IMR-90 (cell line): ENCODE results near the gene OCEL1. TPM values are rescaled to one million over a fixed set of nuclear protein-coding genes. Genes with fewer than 3 reads are reported as not detected.
A peak's percentile ranks its signal among the peaks of the same experiment; 100 is the strongest.

Experiments
- ATAC-seq: fragments of 200-7000 bp; cut with Tn5 transposase; 2 replicates; pipeline ENCODE4 v1.9.1; 2020; ENCODE audit warnings: low read depth, mild to moderate bottlenecking, moderate library complexity
- BruUV-seq: library from RNA; stranded (reverse); fragments of 400-500 nt; replicated peaks from 2 replicates; lab custom pipeline; 2021; lab: Mats Ljungman, UMichigan
- CTCF ChIA-PET: fragments of 300-600 bp; formaldehyde crosslinking; extraction: SDS; loops from one replicate; lab custom pipeline; 2021; ENCODE audit warnings: antibody characterized with exemption; lab: Yijun Ruan, JAX
- POLR2A ChIA-PET: fragments of 300-600 bp; sonication (Branson Sonifier 250); formaldehyde crosslinking; loops from one replicate; lab custom pipeline; 2022; ENCODE audit warnings: antibody characterized with exemption; ENCODE audit not compliant: unreplicated experiment; lab: Charles Lee
- DNase-seq: peaks from one replicate; pipeline ENCODE4 v3.0.0; 2013
- H2AFZ ChIP-seq: replicated peaks from 2 replicates; pipeline ENCODE3; 2013; ENCODE audit warnings: low read length, mild to moderate bottlenecking; ENCODE audit not compliant: poor library complexity
- H2AK5ac ChIP-seq: 2 replicates; pipeline ENCODE4 v1.6.1; 2013; ENCODE audit warnings: low read depth, low read length, inconsistent platforms
- H2AK9ac ChIP-seq: replicated peaks from 2 replicates; pipeline ENCODE3; 2013; ENCODE audit warnings: mild to moderate bottlenecking, low read depth, low read length, moderate library complexity; ENCODE audit not compliant: poor library complexity
- H2BK120ac ChIP-seq: 2 replicates; pipeline ENCODE4 v1.6.1; 2013; ENCODE audit warnings: low read depth, low read length, inconsistent platforms
- H2BK15ac ChIP-seq: 3 replicates; pipeline ENCODE4 v1.6.1; 2013; ENCODE audit warnings: low read depth, low read length, inconsistent platforms
- H2BK20ac ChIP-seq: 2 replicates; pipeline ENCODE4 v1.6.1; 2013; ENCODE audit warnings: low read depth, mild to moderate bottlenecking, inconsistent platforms, low read length, moderate library complexity
- H2BK5ac ChIP-seq: 2 replicates; pipeline ENCODE4 v1.6.1; 2013; ENCODE audit warnings: mild to moderate bottlenecking, low read depth, low read length, inconsistent platforms; ENCODE audit not compliant: poor library complexity, severe bottlenecking
- H3K14ac ChIP-seq: replicated peaks from 2 replicates; pipeline ENCODE4 v1.6.1; 2013; ENCODE audit warnings: low read depth, low read length, inconsistent platforms
- H3K18ac ChIP-seq: 2 replicates; pipeline ENCODE4 v1.6.1; 2013; ENCODE audit warnings: low read depth, low read length, control low read depth
- H3K23ac ChIP-seq: 2 replicates; pipeline ENCODE4 v1.6.1; 2013; ENCODE audit warnings: low read depth, low read length, inconsistent platforms
- H3K27ac ChIP-seq: 2 replicates; pipeline ENCODE4 v1.5.1; 2013; ENCODE audit warnings: mild to moderate bottlenecking, control low read depth, low read length; ENCODE audit not compliant: insufficient read depth
- H3K27me3 ChIP-seq: 2 replicates; pipeline ENCODE4 v1.6.1; 2013; ENCODE audit warnings: low read length; ENCODE audit not compliant: control insufficient read depth, insufficient read depth
- H3K36me3 ChIP-seq: 2 replicates; pipeline ENCODE4 v1.6.1; 2013; ENCODE audit warnings: low read length, mixed read lengths; ENCODE audit not compliant: control insufficient read depth, insufficient read depth
- H3K4ac ChIP-seq: 2 replicates; pipeline ENCODE4 v1.6.1; 2013; ENCODE audit warnings: low read depth, low read length, inconsistent platforms
- H3K4me1 ChIP-seq: 2 replicates; pipeline ENCODE4 v1.6.1; 2013; ENCODE audit warnings: low read length, mixed read lengths; ENCODE audit not compliant: control insufficient read depth, insufficient read depth
- H3K4me2 ChIP-seq: 2 replicates; pipeline ENCODE4 v1.6.1; 2013; ENCODE audit warnings: low read depth, mild to moderate bottlenecking, control low read depth, low read length, moderate library complexity
- H3K4me3 ChIP-seq: 2 replicates; pipeline ENCODE4 v1.5.1; 2013; ENCODE audit warnings: low read depth, mild to moderate bottlenecking, control low read depth, low read length, moderate library complexity; ENCODE audit not compliant: insufficient read depth
- H3K56ac ChIP-seq: 2 replicates; pipeline ENCODE4 v1.6.1; 2013; ENCODE audit warnings: low read length, inconsistent platforms; ENCODE audit not compliant: insufficient read depth; ENCODE audit errors: extremely low read depth
- H3K79me1 ChIP-seq, 2 experiments: 2 replicates each; pipeline ENCODE4 v1.6.1; 2013; ENCODE audit warnings: low read length in 2 of 2, inconsistent platforms in 1 of 2, low read depth in 1 of 2
- H3K9ac ChIP-seq: 2 replicates; pipeline ENCODE4 v1.6.1; 2013; ENCODE audit warnings: low read depth, low read length, control low read depth
- H3K9me1 ChIP-seq: 2 replicates; pipeline ENCODE4 v1.6.1; 2013; ENCODE audit warnings: low read length, inconsistent platforms; ENCODE audit not compliant: insufficient read depth
- H3K9me3 ChIP-seq: 2 replicates; pipeline ENCODE4 v1.6.1; 2013; ENCODE audit warnings: low read length; ENCODE audit not compliant: control insufficient read depth, insufficient read depth
- H4K20me1 ChIP-seq: 2 replicates; pipeline ENCODE4 v1.6.1; 2013; ENCODE audit warnings: low read length, inconsistent platforms; ENCODE audit not compliant: insufficient read depth
- H4K5ac ChIP-seq: 2 replicates; pipeline ENCODE4 v1.6.1; 2013; ENCODE audit warnings: mild to moderate bottlenecking, low read depth, low read length, control low read depth
- H4K8ac ChIP-seq, 2 experiments: 2 replicates each; pipeline ENCODE4 v1.6.1; 2013; ENCODE audit warnings: low read depth in 2 of 2, low read length in 2 of 2, control low read depth in 1 of 2, inconsistent platforms in 1 of 2
- H4K91ac ChIP-seq: 2 replicates; pipeline ENCODE4 v1.6.1; 2013; ENCODE audit warnings: low read depth, low read length, inconsistent platforms; ENCODE audit not compliant: insufficient read depth
- BHLHE40 ChIP-seq: fragments of 150-350 bp; IDR thresholded peaks from 2 replicates; pipeline ENCODE4 v1.6.1; 2016; ENCODE audit warnings: mild to moderate bottlenecking, low read depth, low read length
- MAFK ChIP-seq: IDR thresholded peaks from 2 replicates; pipeline ENCODE4 v1.6.1; 2012; ENCODE audit warnings: low read depth, low read length, improper control_type of control experiment
- MAZ ChIP-seq: IDR thresholded peaks from 2 replicates; pipeline ENCODE4 v1.6.1; 2012; ENCODE audit warnings: low read depth, mild to moderate bottlenecking, low read length, improper control_type of control experiment, moderate library complexity, borderline replicate concordance
- MXI1 ChIP-seq: IDR thresholded peaks from 2 replicates; pipeline ENCODE4 v1.6.1; 2012; ENCODE audit warnings: low read depth, mild to moderate bottlenecking, low read length, moderate library complexity, borderline replicate concordance
- NFE2L2 ChIP-seq: fragments of 150-350 bp; IDR thresholded peaks from 2 replicates; pipeline ENCODE4 v1.6.1; 2016; ENCODE audit warnings: low read depth, mild to moderate bottlenecking, low read length
- RAD21 ChIP-seq: IDR thresholded peaks from 2 replicates; pipeline ENCODE4 v1.6.1; 2012; ENCODE audit warnings: low read length, improper control_type of control experiment
- RCOR1 ChIP-seq: IDR thresholded peaks from 2 replicates; pipeline ENCODE4 v1.6.1; 2012; ENCODE audit warnings: mild to moderate bottlenecking, low read length, improper control_type of control experiment; ENCODE audit not compliant: insufficient replicate concordance
- SMC3 ChIP-seq: fragments of 150-350 bp; IDR thresholded peaks from 2 replicates; pipeline ENCODE4 v1.6.1; 2016; ENCODE audit warnings: low read depth, mild to moderate bottlenecking, antibody characterized with exemption, low read length, moderate library complexity
- WGBS, 2 experiments: methylation state at CpG; one replicate each; pipeline versions ENCODE4 v1.1.5 to v1.1.7; 2013; ENCODE audit warnings: missing lambda C conversion rate in 2 of 2; ENCODE audit not compliant: insufficient read length in 1 of 2; ENCODE audit errors: extremely low coverage in 2 of 2; 5-methylcytosine and 5-hydroxymethylcytosine counted together
- dilution Hi-C: fragments of 300-500 bp; cut with HindIII; formaldehyde crosslinking; loops from one replicate; pipeline ENCODE4 v1.14.3; 2018; ENCODE audit warnings: low sequenced_read_pairs; ENCODE audit not compliant: unreplicated experiment
- in situ Hi-C: fragments of 300-500 bp; cut with MboI; formaldehyde crosslinking; loops from 3 replicates; pipeline ENCODE4 v1.14.3; 2019; ENCODE audit warnings: low sequenced_read_pairs, inconsistent platforms, mixed read lengths
- intact Hi-C: fragments of 100-400 bp; cut with micrococcal nuclease; formaldehyde crosslinking; loops from 2 replicates; pipeline ENCODE4 v1.10.0; 2022
- polyA plus RNA-seq, 3 experiments: library from polyadenylated mRNA; depleted of rRNA; stranded (reverse); fragments of >200 nt; gene quantifications; 2 replicates each; pipeline ENCODE4 v1.2.3, GENCODE V29; 2012; ENCODE audit warnings: low replicate concordance in 1 of 3
- total RNA-seq: library from RNA; depleted of rRNA; stranded (reverse); fragments of >200 nt; gene quantifications from 2 replicates; pipeline ENCODE4 v1.2.3, GENCODE V29; 2012
- TF ChIP-seq, protein P1 (sequence below): fragments of 150-350 bp; IDR thresholded peaks from 2 replicates; pipeline ENCODE4 v1.6.1; 2016; ENCODE audit warnings: low read depth, mild to moderate bottlenecking, low read length, moderate library complexity, borderline replicate concordance
- TF ChIP-seq, protein P2 (sequence below): conservative IDR thresholded peaks from 2 replicates; pipeline ENCODE4 v1.5.1; 2012; ENCODE audit warnings: mild to moderate bottlenecking, low read depth, low read length, improper control_type of control experiment

OCEL1 gene
- total and polyA plus RNA-seq, 2 of the 4 experiments (the other 2 are of a cell fraction): 1.1 to 7.2 TPM

DNA sequence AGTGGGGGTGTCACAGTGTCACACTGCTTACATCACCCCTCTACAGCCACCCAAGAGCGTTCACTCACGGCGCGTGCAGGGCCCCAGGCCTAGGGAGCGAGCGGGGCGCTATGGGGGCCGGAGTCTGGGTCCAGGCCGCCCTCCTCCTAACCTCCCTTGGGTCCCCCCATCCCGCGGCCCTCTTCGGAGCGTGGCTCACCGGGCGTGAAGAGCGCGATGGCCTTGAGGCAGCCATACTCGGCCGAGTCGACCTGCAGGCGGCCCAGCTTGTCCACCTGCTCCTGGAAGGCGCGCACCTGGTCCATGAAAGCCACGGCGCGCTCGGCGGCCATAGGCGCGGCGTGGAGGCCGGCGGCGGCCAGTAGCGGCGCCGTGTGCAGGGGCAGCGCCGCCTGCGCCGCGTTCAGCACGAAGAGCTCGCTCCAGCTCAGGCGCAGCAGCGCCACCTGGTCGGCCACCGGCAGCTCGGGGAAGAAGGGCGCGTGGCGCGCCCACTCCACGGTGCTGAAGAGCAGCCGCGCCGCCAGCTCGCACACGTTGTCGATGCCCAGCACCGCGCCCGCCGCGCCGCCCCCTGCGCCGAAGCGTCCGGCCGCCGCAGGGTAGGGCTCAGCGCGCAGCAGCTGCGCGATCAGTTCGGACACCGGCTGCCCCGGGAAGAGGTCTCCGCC is 9.4 kb downstream of the OCEL1 start:
- peaks cover 12% of the 10 kb centered on the region for H3K4me1 ChIP-seq
- POLR2A ChIA-PET: interaction anchor here (1.0 kb wide), 1 partner anchor 9 kb away, joined by 3 read pairs; no protein-coding TSS in a partner anchor
- 0 out of 2 replicates have a peak overlapping the region, but pooled peaks have one; percentile 34 for H3K23ac ChIP-seq
- TF ChIP-seq NFE2L2 (no peak), MAZ (peak; percentile 20; the same call in 1 of the 2 replicates), MAFK (no peak), RCOR1 (no peak), BHLHE40 (no peak), SMC3 (peak; percentile 20; the same call in 1 of the 2 replicates), RAD21 (peak; percentile 49), MXI1 (peak; percentile 95)
- TF ChIP-seq, protein P1, sequence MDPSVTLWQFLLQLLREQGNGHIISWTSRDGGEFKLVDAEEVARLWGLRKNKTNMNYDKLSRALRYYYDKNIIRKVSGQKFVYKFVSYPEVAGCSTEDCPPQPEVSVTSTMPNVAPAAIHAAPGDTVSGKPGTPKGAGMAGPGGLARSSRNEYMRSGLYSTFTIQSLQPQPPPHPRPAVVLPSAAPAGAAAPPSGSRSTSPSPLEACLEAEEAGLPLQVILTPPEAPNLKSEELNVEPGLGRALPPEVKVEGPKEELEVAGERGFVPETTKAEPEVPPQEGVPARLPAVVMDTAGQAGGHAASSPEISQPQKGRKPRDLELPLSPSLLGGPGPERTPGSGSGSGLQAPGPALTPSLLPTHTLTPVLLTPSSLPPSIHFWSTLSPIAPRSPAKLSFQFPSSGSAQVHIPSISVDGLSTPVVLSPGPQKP: no peak
- TF ChIP-seq, protein P2, sequence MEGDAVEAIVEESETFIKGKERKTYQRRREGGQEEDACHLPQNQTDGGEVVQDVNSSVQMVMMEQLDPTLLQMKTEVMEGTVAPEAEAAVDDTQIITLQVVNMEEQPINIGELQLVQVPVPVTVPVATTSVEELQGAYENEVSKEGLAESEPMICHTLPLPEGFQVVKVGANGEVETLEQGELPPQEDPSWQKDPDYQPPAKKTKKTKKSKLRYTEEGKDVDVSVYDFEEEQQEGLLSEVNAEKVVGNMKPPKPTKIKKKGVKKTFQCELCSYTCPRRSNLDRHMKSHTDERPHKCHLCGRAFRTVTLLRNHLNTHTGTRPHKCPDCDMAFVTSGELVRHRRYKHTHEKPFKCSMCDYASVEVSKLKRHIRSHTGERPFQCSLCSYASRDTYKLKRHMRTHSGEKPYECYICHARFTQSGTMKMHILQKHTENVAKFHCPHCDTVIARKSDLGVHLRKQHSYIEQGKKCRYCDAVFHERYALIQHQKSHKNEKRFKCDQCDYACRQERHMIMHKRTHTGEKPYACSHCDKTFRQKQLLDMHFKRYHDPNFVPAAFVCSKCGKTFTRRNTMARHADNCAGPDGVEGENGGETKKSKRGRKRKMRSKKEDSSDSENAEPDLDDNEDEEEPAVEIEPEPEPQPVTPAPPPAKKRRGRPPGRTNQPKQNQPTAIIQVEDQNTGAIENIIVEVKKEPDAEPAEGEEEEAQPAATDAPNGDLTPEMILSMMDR: peak; percentile 51
- H3K27ac ChIP-seq: peak overlapping the region; percentile 36; the same call in 1 of the 2 replicates
- no peak overlapping the region for H2BK20ac ChIP-seq
- H4K5ac ChIP-seq: no peak overlapping the region
- CTCF ChIA-PET: interaction anchor here (0.6 to 1.3 kb wide), 3 partner anchors 32 to 183 kb away, joined by 3 read pairs; partner anchors contain the start of gene ANKLE1
- H3K4me2 ChIP-seq: peak overlapping the region; percentile 66
- peaks cover 11% of the 10 kb centered on the region for H4K20me1 ChIP-seq
- H3K36me3 ChIP-seq: peaks cover 34% of the 10 kb centered on the region
- dilution Hi-C loops (no loop called here), intact Hi-C loops (no loop called here), in situ Hi-C loops (no loop called here)
- H2AFZ ChIP-seq: peak overlapping the region; percentile 91
- H4K8ac ChIP-seq: peak overlapping the region in 1 of 2 experiments; percentile 82; a peak in 1 of 4 replicates
- peak overlapping the region; percentile 96 for H2AK9ac ChIP-seq
- peak overlapping the region; percentile 19; the same call in 1 of the 2 replicates for H3K9ac ChIP-seq
- H3K4me3 ChIP-seq: peak overlapping the region; percentile 54
- H3K56ac ChIP-seq: no peak overlapping the region
- H3K27me3 ChIP-seq: no peaks in the 10 kb centered on the region
- peak overlapping the region; percentile 27 for H2BK5ac ChIP-seq
- no peaks in the 10 kb centered on the region for H3K9me3 ChIP-seq
- H4K91ac ChIP-seq: no peak overlapping the region
- ATAC-seq: peak; percentile 90
- H2AK5ac ChIP-seq: peak overlapping the region; percentile 45; the same call in 1 of the 2 replicates
- BruUV-seq: no TSS peak
- H3K18ac ChIP-seq: no peak overlapping the region
- peak; percentile 76 for DNase-seq
- 0 out of 2 replicates have a peak overlapping the region, but pooled peaks have one; percentile 28 for H3K14ac ChIP-seq
- no peak overlapping the region for H2BK120ac ChIP-seq
- H3K9me1 ChIP-seq: peaks cover 5% of the 10 kb centered on the region
- H3K79me1 ChIP-seq: peaks cover 33 to 63% of the 10 kb centered on the region in 2 experiments
- no peak overlapping the region for H2BK15ac ChIP-seq
- WGBS, 2 experiments: 3% methylated on average over 29 of the region's 80 CpGs; no CpG with 5 or more reads in 1 of the 2 experiments
- H3K4ac ChIP-seq: peak overlapping the region; percentile 29; the same call in 1 of the 2 replicates
